ENCODE results near the gene NKX2-8.

NKX2-8 gene

DNA sequence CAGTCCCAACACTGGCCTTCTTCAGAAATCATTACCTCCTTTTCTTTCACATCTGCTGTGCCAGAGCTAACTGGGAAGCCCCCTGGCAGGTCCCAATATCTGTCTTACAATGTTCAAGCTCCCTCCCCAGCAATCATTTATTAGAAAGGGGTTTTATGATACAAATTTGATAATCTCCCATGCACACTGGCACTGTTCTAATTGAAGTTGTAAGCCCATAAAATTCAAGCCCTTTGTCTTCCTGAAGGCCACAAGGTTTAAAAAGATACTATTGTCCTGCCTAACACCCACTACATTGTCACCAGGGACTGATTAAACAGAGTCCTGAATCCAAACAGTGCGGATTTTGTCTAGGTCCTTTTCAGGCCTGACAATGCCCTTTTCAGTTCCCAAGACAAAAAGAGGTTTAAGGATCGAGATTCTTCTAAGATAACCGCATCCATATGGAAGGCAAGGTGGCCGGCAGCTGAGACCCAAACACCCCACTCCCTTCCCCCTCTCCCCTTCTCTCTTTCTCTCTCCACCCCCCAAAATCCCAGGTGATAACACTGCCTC, 3.3 kb downstream of the NKX2-8 start:
- H3K9ac ChIP-seq (ENCODE audit: low read length) = no peak overlapping the region
- H3K27me3 ChIP-seq (ENCODE audit: insufficient read depth, low read length, poor library complexity) = peaks cover 78% of the 10 kb centered on the region
- no peak overlapping the region for H3K23ac ChIP-seq (ENCODE audit: low read length)
- no peak overlapping the region for H2BK120ac ChIP-seq (ENCODE audit: low read depth, low read length)
- no peak overlapping the region for H2BK5ac ChIP-seq (ENCODE audit: low read length)
- H2BK15ac ChIP-seq (replicated peaks; ENCODE audit: low read depth) = no peak overlapping the region
- H3K79me1 ChIP-seq (ENCODE audit: low read length) = no peaks in the 10 kb centered on the region
- DNase-seq = no peak
- no peaks in the 10 kb centered on the region for H3K36me3 ChIP-seq (ENCODE audit: control insufficient read depth, insufficient read depth, low read length)
- H3K4me2 ChIP-seq (ENCODE audit: low read length) = no peak overlapping the region
- no peaks in the 10 kb centered on the region for H3K79me2 ChIP-seq (ENCODE audit: control insufficient read depth, insufficient read depth, low read length)
- H4K5ac ChIP-seq (ENCODE audit: low read length) = no peak overlapping the region
- H3K4me3 ChIP-seq (ENCODE audit: low read length) = no peak overlapping the region
- no peak overlapping the region for H3K18ac ChIP-seq (ENCODE audit: low read length)
- no peak overlapping the region for H3K56ac ChIP-seq (ENCODE audit: low read length)
- H4K8ac ChIP-seq (ENCODE audit: low read depth, low read length) = no peak overlapping the region
- H3K4ac ChIP-seq (ENCODE audit: low read depth, low read length) = no peak overlapping the region
- no peak overlapping the region for H2AK5ac ChIP-seq (ENCODE audit: low read length)
- no CpG with 5 or more reads among the region's 4 CpGs for WGBS (ENCODE audit: extremely low coverage, insufficient coverage, low lambda C conversion rate)
- H3K27ac ChIP-seq (ENCODE audit: low read depth, low read length) = no peak overlapping the region
- H3K4me1 ChIP-seq (ENCODE audit: control insufficient read depth, low read depth, low read length) = peaks cover 4% of the 10 kb centered on the region

- no peak for DNase-seq
- H2BK15ac ChIP-seq (replicated peaks; ENCODE audit: low read depth) = no peak overlapping the region
- H3K56ac ChIP-seq (ENCODE audit: low read length) = no peak overlapping the region
- no peak overlapping the region for H3K4ac ChIP-seq (ENCODE audit: low read depth, low read length)
- H3K27me3 ChIP-seq (ENCODE audit: insufficient read depth, low read length, poor library complexity) = peaks cover 17% of the 10 kb centered on the region
- no peak overlapping the region for H3K18ac ChIP-seq (ENCODE audit: low read length)
- no peaks in the 10 kb centered on the region for H3K79me1 ChIP-seq (ENCODE audit: low read length)
- H2BK5ac ChIP-seq (ENCODE audit: low read length) = no peak overlapping the region
- H3K4me1 ChIP-seq (ENCODE audit: control insufficient read depth, low read depth, low read length) = no peaks in the 10 kb centered on the region
- no peaks in the 10 kb centered on the region for H3K36me3 ChIP-seq (ENCODE audit: control insufficient read depth, insufficient read depth, low read length)
- H3K4me2 ChIP-seq (ENCODE audit: low read length) = no peak overlapping the region
- no peak overlapping the region for H4K5ac ChIP-seq (ENCODE audit: low read length)
- no peak overlapping the region for H3K23ac ChIP-seq (ENCODE audit: low read length)
- H3K27ac ChIP-seq (ENCODE audit: low read depth, low read length) = no peak overlapping the region
- no peak overlapping the region for H2BK120ac ChIP-seq (ENCODE audit: low read depth, low read length)
- WGBS (ENCODE audit: extremely low coverage, insufficient coverage, low lambda C conversion rate) = no CpG with 5 or more reads among the region's 2 CpGs
- H2AK5ac ChIP-seq (ENCODE audit: low read length) = no peak overlapping the region
- no peak overlapping the region for H3K9ac ChIP-seq (ENCODE audit: low read length)
- no peaks in the 10 kb centered on the region for H3K79me2 ChIP-seq (ENCODE audit: control insufficient read depth, insufficient read depth, low read length)
- no peak overlapping the region for H3K4me3 ChIP-seq (ENCODE audit: low read length)
- no peak overlapping the region for H4K8ac ChIP-seq (ENCODE audit: low read depth, low read length)
Measured at GRCh38 chr14:36570065-36570464, 12.3 kb downstream of the NKX2-8 start.

DNA sequence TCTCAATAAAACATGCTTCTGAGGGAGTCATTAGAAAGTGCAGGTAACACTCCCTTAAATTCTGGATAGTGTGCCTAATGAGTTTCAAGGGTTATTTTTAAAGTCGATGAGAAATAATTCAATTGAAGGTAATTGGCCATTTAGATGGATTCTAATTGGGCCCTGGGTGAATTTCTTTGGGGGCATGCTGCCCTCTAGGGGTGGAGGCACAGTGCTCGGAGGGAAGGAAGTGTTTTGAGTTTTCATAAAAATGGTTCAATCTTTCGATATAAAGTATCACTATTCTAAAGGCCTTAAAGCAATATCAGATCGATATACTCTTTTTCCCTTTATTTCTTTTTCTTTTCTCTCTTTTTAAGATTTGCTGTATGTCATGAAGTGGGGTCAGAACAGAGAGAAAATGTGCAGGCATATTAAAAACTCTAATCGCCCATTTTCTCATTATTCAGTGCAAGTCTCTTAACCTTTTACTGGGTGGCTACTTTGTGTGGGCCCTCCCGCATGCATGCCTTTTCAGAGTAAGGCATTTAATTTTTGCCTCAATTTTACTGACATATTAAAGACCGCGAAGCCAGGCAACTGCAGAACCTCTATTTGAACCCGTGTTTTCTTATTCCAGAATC, 25.5 kb downstream of the NKX2-8 start:
- peak; percentile 28 for DNase-seq
- no CpG with 5 or more reads among the region's 9 CpGs for WGBS (ENCODE audit: extremely low coverage, insufficient coverage, low lambda C conversion rate)

DNA sequence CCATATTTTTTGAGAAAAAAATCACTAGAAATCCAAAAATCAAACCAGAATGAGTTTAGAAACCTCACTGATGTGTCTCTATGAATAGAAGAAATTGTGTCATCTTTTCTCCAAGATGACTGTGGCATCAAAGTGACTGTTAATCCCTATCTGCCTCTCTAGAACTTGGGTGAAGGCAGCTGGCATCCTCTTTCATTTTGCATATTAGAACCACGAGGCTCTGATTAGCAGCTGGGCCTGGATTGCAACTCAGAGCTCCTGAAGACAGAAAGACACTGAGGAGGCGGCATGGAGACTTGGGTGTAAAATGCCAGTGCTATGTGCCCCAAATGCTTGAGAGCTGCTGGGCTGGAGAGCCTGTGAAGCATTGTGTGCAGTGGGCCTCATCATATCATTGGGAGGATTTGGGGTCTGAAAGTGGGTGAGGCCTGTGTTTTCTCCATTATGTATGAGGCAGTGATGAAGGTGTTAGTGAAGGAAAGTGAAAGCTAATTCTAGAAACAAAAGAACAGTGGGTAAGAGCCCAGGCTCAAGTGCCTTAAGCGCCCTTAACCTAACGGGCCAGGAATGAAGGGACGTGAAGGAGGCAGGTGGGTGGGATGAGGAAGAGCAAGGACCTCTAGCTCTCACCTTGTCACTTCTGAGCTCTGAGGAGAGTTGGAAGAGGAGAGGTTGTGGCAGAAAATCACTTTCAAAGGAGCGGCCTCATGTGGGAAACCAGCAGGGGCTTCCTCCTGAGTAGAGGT, 26.2 kb downstream of the NKX2-8 start:
- no peaks in the 10 kb centered on the region for H3K27me3 ChIP-seq (ENCODE audit: insufficient read depth, low read length, poor library complexity)
- no peak overlapping the region for H3K4ac ChIP-seq (ENCODE audit: low read depth, low read length)
- no peaks in the 10 kb centered on the region for H3K79me2 ChIP-seq (ENCODE audit: control insufficient read depth, insufficient read depth, low read length)
- no peak overlapping the region for H2BK5ac ChIP-seq (ENCODE audit: low read length)
- no peak overlapping the region for H3K4me2 ChIP-seq (ENCODE audit: low read length)
- no peaks in the 10 kb centered on the region for H3K36me3 ChIP-seq (ENCODE audit: control insufficient read depth, insufficient read depth, low read length)
- WGBS (ENCODE audit: extremely low coverage, insufficient coverage, low lambda C conversion rate) = no CpG with 5 or more reads among the region's 6 CpGs
- no peak overlapping the region for H3K9ac ChIP-seq (ENCODE audit: low read length)
- no peak overlapping the region for H4K8ac ChIP-seq (ENCODE audit: low read depth, low read length)
- H3K23ac ChIP-seq (ENCODE audit: low read length) = no peak overlapping the region
- H3K79me1 ChIP-seq (ENCODE audit: low read length) = no peaks in the 10 kb centered on the region
- no peak overlapping the region for H3K4me3 ChIP-seq (ENCODE audit: low read length)
- H2BK15ac ChIP-seq (replicated peaks; ENCODE audit: low read depth) = no peak overlapping the region
- H2AK5ac ChIP-seq (ENCODE audit: low read length) = no peak overlapping the region
- H3K4me1 ChIP-seq (ENCODE audit: control insufficient read depth, low read depth, low read length) = no peaks in the 10 kb centered on the region
- no peak overlapping the region for H3K27ac ChIP-seq (ENCODE audit: low read depth, low read length)
- DNase-seq = no peak
- no peak overlapping the region for H4K5ac ChIP-seq (ENCODE audit: low read length)
- no peak overlapping the region for H3K56ac ChIP-seq (ENCODE audit: low read length)
- H2BK120ac ChIP-seq (ENCODE audit: low read depth, low read length) = no peak overlapping the region
- H3K18ac ChIP-seq (ENCODE audit: low read length) = no peak overlapping the region

More for the DNA sequence above, 25.5 kb downstream of the NKX2-8 start:
- Histone ChIP-seq H2BK120ac (ENCODE audit: low read depth, low read length) (no peak overlapping the region), H3K4ac (ENCODE audit: low read depth, low read length) (no peak overlapping the region), H3K18ac (ENCODE audit: low read length) (no peak overlapping the region), H3K56ac (ENCODE audit: low read length) (no peak overlapping the region), H2BK5ac (ENCODE audit: low read length) (no peak overlapping the region), H3K4me2 (ENCODE audit: low read length) (no peak overlapping the region), H3K79me2 (ENCODE audit: control insufficient read depth, insufficient read depth, low read length) (no peaks in the 10 kb centered on the region), H2BK15ac (replicated peaks; ENCODE audit: low read depth) (no peak overlapping the region), H3K4me1 (ENCODE audit: control insufficient read depth, low read depth, low read length) (no peaks in the 10 kb centered on the region), H3K27me3 (ENCODE audit: insufficient read depth, low read length, poor library complexity) (no peaks in the 10 kb centered on the region), H3K9ac (ENCODE audit: low read length) (no peak overlapping the region), H3K4me3 (ENCODE audit: low read length) (no peak overlapping the region), H4K8ac (ENCODE audit: low read depth, low read length) (no peak overlapping the region), H3K79me1 (ENCODE audit: low read length) (no peaks in the 10 kb centered on the region), H3K36me3 (ENCODE audit: control insufficient read depth, insufficient read depth, low read length) (no peaks in the 10 kb centered on the region), H4K5ac (ENCODE audit: low read length) (no peak overlapping the region), H3K23ac (ENCODE audit: low read length) (no peak overlapping the region), H3K27ac (ENCODE audit: low read depth, low read length) (no peak overlapping the region), H2AK5ac (ENCODE audit: low read length) (no peak overlapping the region)

DNA sequence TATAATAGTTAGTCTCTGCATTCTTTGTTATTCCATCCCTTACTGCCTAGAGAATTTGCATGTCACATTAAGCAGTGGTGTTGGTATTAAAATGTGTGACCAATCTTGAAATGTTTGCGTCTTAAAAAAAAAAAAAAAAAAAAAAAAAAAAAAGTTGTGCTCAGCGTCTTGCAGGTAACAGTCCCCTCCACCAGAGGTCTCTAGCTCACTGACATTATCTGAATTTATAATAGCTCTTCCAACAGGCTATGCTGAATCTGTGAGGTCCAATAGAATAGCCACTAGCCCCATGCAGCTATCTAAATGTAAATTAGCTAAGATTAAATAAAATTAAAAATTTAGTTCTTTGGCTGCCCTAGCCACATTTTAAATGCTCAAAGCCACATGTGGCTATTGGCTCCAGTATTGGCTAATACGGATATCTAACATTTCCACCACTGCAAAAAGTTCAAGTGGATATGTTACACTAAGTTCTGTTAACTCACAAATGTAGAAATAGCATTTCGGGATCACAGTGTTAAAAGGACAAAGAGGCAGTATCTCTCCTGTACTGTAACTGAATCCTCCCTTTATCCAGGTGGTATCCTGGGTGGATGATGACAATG, 28.7 kb downstream of the NKX2-8 start:
- Histone ChIP-seq H3K4me3 (ENCODE audit: low read length) (no peak overlapping the region), H2AK5ac (ENCODE audit: low read length) (no peak overlapping the region), H2BK15ac (replicated peaks; ENCODE audit: low read depth) (no peak overlapping the region), H3K36me3 (ENCODE audit: control insufficient read depth, insufficient read depth, low read length) (no peaks in the 10 kb centered on the region), H3K18ac (ENCODE audit: low read length) (no peak overlapping the region), H3K9ac (ENCODE audit: low read length) (no peak overlapping the region), H4K8ac (ENCODE audit: low read depth, low read length) (no peak overlapping the region), H2BK120ac (ENCODE audit: low read depth, low read length) (no peak overlapping the region), H3K79me1 (ENCODE audit: low read length) (no peaks in the 10 kb centered on the region), H3K27ac (ENCODE audit: low read depth, low read length) (no peak overlapping the region), H2BK5ac (ENCODE audit: low read length) (no peak overlapping the region), H3K27me3 (ENCODE audit: insufficient read depth, low read length, poor library complexity) (no peaks in the 10 kb centered on the region), H4K5ac (ENCODE audit: low read length) (no peak overlapping the region), H3K4ac (ENCODE audit: low read depth, low read length) (no peak overlapping the region), H3K56ac (ENCODE audit: low read length) (no peak overlapping the region), H3K23ac (ENCODE audit: low read length) (no peak overlapping the region), H3K4me1 (ENCODE audit: control insufficient read depth, low read depth, low read length) (no peaks in the 10 kb centered on the region), H3K79me2 (ENCODE audit: control insufficient read depth, insufficient read depth, low read length) (no peaks in the 10 kb centered on the region), H3K4me2 (ENCODE audit: low read length) (no peak overlapping the region)
- DNase-seq = peak; percentile 57
- no CpG with 5 or more reads among the region's 4 CpGs for WGBS (ENCODE audit: extremely low coverage, insufficient coverage, low lambda C conversion rate)

Measured in mesendoderm (in vitro differentiated cells).